ENCODE measurements around the gene RIMKLB.

RIMKLB gene

GRCh38 chr12:8709124-8709830, 11.5 kb downstream of the RIMKLB start:
- Histone ChIP-seq H3K4me3 (replicated peaks; ENCODE audit: insufficient read depth, low read length) (no peak overlapping the region), H3K27ac (replicated peaks) (no peak overlapping the region), H3K27me3 (ENCODE audit: insufficient read depth, poor library complexity, severe bottlenecking) (peaks cover 3% of the 10 kb centered on the region)
- TF ChIP-seq REST (IDR thresholded peaks at IDR 0.05; ENCODE audit: insufficient replicate concordance, low read depth) (no peak), POLR2AphosphoS5 (IDR thresholded peaks at IDR 0.05; ENCODE audit: low read depth) (no peak), SPI1 (IDR thresholded peaks at IDR 0.05; ENCODE audit: borderline replicate concordance, low read depth) (no peak), GABPA (IDR thresholded peaks at IDR 0.05; ENCODE audit: low read depth) (no peak)
- TF ChIP-seq, protein P1, sequence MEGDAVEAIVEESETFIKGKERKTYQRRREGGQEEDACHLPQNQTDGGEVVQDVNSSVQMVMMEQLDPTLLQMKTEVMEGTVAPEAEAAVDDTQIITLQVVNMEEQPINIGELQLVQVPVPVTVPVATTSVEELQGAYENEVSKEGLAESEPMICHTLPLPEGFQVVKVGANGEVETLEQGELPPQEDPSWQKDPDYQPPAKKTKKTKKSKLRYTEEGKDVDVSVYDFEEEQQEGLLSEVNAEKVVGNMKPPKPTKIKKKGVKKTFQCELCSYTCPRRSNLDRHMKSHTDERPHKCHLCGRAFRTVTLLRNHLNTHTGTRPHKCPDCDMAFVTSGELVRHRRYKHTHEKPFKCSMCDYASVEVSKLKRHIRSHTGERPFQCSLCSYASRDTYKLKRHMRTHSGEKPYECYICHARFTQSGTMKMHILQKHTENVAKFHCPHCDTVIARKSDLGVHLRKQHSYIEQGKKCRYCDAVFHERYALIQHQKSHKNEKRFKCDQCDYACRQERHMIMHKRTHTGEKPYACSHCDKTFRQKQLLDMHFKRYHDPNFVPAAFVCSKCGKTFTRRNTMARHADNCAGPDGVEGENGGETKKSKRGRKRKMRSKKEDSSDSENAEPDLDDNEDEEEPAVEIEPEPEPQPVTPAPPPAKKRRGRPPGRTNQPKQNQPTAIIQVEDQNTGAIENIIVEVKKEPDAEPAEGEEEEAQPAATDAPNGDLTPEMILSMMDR (IDR thresholded peaks at IDR 0.05; ENCODE audit: insufficient read depth, low read length): no peak
- DNase-seq (ENCODE audit: low read depth in 1 of 2, low spot score in 1 of 2): no peak

GRCh38 chr12:8712572-8712971, 14.8 kb downstream of the RIMKLB start:
- no peak overlapping the region for H3K27ac ChIP-seq (replicated peaks)

DNA sequence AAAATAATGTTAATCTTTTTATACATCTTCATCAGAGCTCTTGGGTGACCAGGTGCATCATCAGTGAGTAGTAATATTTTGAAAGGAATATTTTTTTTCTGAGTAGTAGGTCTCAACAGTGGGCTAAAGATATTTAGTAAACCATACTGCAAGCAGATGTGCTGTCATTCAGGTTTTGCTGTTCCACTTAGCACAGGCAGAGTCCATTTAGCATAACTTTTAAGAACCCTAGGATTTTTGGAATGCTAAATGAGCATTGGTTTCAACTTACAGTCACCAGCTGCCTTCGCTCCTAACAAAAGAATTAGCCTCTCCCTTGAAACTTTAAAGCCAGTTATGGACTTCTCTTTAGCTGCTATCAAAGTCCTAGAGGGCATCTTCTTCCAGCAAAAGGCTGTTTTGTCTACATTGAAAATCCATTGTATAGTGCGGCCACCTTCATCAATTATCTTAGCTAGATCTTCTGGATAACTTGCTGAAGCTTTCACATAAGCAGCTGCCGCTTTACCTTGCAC, 24.6 kb downstream of the RIMKLB start:
- no peak for DNase-seq (ENCODE audit: low read depth in 1 of 2, low spot score in 1 of 2)
- H3K27ac ChIP-seq (replicated peaks): no peak overlapping the region
- H3K27me3 ChIP-seq (ENCODE audit: insufficient read depth, poor library complexity, severe bottlenecking): no peaks in the 10 kb centered on the region
- H3K4me3 ChIP-seq (replicated peaks; ENCODE audit: insufficient read depth, low read length): no peak overlapping the region
- TF ChIP-seq SPI1 (IDR thresholded peaks at IDR 0.05; ENCODE audit: borderline replicate concordance, low read depth) (no peak), GABPA (IDR thresholded peaks at IDR 0.05; ENCODE audit: low read depth) (no peak), REST (IDR thresholded peaks at IDR 0.05; ENCODE audit: insufficient replicate concordance, low read depth) (no peak), POLR2AphosphoS5 (IDR thresholded peaks at IDR 0.05; ENCODE audit: low read depth) (no peak)
- TF ChIP-seq, protein P1 (IDR thresholded peaks at IDR 0.05; ENCODE audit: insufficient read depth, low read length): no peak

More at GRCh38 chr12:8712572-8712971, 14.8 kb downstream of the RIMKLB start:
- TF ChIP-seq POLR2AphosphoS5 (IDR thresholded peaks at IDR 0.05; ENCODE audit: low read depth) (no peak), REST (IDR thresholded peaks at IDR 0.05; ENCODE audit: insufficient replicate concordance, low read depth) (no peak), SPI1 (IDR thresholded peaks at IDR 0.05; ENCODE audit: borderline replicate concordance, low read depth) (no peak), GABPA (IDR thresholded peaks at IDR 0.05; ENCODE audit: low read depth) (no peak)
- TF ChIP-seq, protein P1 (IDR thresholded peaks at IDR 0.05; ENCODE audit: insufficient read depth, low read length): no peak
- Histone ChIP-seq H3K4me3 (replicated peaks; ENCODE audit: insufficient read depth, low read length) (no peak overlapping the region), H3K27me3 (ENCODE audit: insufficient read depth, poor library complexity, severe bottlenecking) (peaks cover 3% of the 10 kb centered on the region)
- DNase-seq (ENCODE audit: low read depth in 1 of 2, low spot score in 1 of 2): no peak

All from HL-60 (cell line).